Type B pancreatic cell (in vitro differentiated cells): ENCODE measurements around the gene PLCB2. TPM values are rescaled to one million over a fixed set of nuclear protein-coding genes. Genes with fewer than 3 reads are reported as not detected.

Source experiments
- DNase-seq: peaks from one replicate; pipeline ENCODE4 v3.0.0; 2021; ENCODE audit warnings: mixed read lengths; ENCODE audit not compliant: unreplicated experiment; ENCODE audit errors: extremely low spot score
- H3K27ac Mint-ChIP-seq: 2 replicates; pipeline ENCODE4 v1.8.0; 2021; ENCODE audit warnings: mild to moderate bottlenecking, mixed read lengths
- H3K27me3 Mint-ChIP-seq: 2 replicates; pipeline ENCODE4 v1.8.0; 2021; ENCODE audit warnings: mixed read lengths
- H3K36me3 Mint-ChIP-seq: 2 replicates; pipeline ENCODE4 v1.8.0; 2021; ENCODE audit warnings: mixed read lengths
- H3K4me1 Mint-ChIP-seq: one replicate; pipeline ENCODE4 v1.8.0; 2021; ENCODE audit warnings: mixed read lengths; ENCODE audit not compliant: unreplicated experiment
- H3K4me3 Mint-ChIP-seq: 2 replicates; pipeline ENCODE4 v1.8.0; 2021; ENCODE audit warnings: mild to moderate bottlenecking, mixed read lengths
- H3K9me3 Mint-ChIP-seq: 2 replicates; pipeline ENCODE4 v1.8.0; 2021; ENCODE audit warnings: mixed read lengths
- CTCF ChIP-seq: fragments of 200-600 bp; sonication (generic); conservative IDR thresholded peaks from 2 replicates; pipeline ENCODE4 v1.5.0; 2021; ENCODE audit warnings: antibody characterized with exemption, mild to moderate bottlenecking
- total RNA-seq: library from RNA; stranded (reverse); gene quantifications from 2 replicates; pipeline ENCODE4 v1.2.1, GENCODE V29; 2021; ENCODE audit warnings: low replicate concordance

PLCB2 gene
- total RNA-seq, 1 donor from 2014 or later, result 5.8 TPM

DNA sequence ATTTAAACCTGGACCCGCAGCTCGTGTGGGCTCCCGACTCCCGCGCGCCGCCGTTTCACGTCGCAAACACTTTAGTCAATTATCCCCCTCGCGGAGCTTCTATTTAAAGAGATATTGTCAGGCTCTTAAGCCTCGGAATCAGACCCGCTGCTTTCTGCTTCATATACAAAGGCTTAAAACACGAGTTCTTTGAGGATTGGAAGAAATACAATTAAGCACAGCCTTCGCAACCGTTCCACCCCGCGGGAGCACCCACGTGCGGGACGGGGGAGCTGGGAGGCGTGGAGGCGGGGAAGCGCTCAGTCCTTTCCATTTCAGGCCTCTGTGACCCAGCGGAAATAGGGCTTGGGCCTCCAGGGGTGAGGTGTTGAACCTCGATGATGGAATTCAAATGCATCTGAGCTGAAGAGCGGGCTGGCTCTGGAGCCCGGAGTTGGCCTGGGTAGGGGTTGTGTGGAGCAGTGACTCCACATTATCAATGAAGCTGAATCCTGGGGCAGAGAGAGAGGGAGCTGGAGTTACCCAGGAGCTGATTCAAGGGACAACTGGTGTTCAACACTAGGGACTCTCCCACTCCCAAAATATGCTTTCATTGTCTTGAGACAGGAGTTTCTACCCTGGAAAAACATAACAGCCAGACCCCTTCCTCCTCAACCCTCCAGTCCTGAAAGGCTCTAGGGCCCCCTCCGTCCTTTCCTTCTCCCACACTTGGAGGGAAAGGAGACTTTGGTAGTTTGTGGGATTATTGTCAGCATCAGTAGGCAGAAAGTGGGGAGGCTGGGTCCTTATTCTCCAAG is 27.3 kb downstream of the PLCB2 start:
- no peak for TF ChIP-seq CTCF
- DNase-seq, result no peak
- H3K4me3 Mint-ChIP-seq, result peak overlapping the region; percentile 67
- H3K4me1 Mint-ChIP-seq, result peaks cover 30% of the 10 kb centered on the region
- H3K27ac Mint-ChIP-seq, result no peak overlapping the region
- no peaks in the 10 kb centered on the region for H3K9me3 Mint-ChIP-seq
- H3K27me3 Mint-ChIP-seq, result peaks cover 52% of the 10 kb centered on the region
- H3K36me3 Mint-ChIP-seq, result no peaks in the 10 kb centered on the region

DNA sequence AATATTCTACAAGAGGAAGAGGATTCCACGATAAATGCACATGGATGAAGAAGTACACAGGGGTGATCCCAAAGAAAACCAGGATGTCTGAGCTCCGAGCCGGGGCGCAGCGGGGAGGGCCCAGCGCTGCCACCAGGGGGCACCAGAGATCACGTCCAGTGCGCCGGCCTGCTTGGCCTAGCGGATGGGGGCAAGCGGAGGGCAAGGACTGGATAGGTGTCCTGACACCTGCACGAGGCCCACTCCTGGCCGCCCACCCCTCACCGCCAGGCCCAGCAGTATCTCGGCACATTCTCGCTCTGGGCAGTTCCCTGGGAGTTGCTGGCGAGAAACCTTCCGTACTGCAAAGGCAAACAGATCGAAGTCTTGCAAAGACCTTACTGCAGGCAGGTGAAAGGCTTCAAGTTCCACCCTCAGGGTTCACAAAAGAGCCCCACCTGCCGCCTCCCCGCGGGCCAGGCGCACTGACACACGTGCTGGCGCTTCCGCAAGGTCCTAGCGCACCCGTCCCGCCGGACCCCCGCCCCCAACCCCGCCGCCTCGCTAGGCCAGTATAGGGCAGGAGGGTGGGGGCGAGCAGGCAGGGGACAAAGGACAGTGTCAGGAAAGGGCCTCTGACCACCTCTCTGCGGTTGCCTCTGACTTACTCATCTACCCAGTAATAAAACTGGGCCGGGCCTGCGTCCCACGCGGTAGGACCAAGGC is 28.1 kb downstream of the PLCB2 start:
- DNase-seq, result peak; percentile 88
- Mint-ChIP-seq H3K4me3 (peak overlapping the region; percentile 55), H3K27me3 (peaks cover 48% of the 10 kb centered on the region)

GRCh38 chr15:40278026-40278425 is 29.7 kb downstream of the PLCB2 start:
- H3K9me3 Mint-ChIP-seq, result no peaks in the 10 kb centered on the region
- TF ChIP-seq CTCF, result no peak
- H3K27me3 Mint-ChIP-seq, result peaks cover 35% of the 10 kb centered on the region
- H3K4me1 Mint-ChIP-seq, result peaks cover 20% of the 10 kb centered on the region
- H3K36me3 Mint-ChIP-seq, result peaks cover 5% of the 10 kb centered on the region
- no peak for DNase-seq
- no peak overlapping the region for H3K27ac Mint-ChIP-seq
- peak overlapping the region; percentile 3 for H3K4me3 Mint-ChIP-seq

More for the DNA sequence above, 28.1 kb downstream of the PLCB2 start:
- TF ChIP-seq CTCF, result peak; percentile 99
- peaks cover 26% of the 10 kb centered on the region for H3K4me1 Mint-ChIP-seq
- H3K27ac Mint-ChIP-seq, result no peak overlapping the region
- H3K36me3 Mint-ChIP-seq, result peaks cover 3% of the 10 kb centered on the region
- no peaks in the 10 kb centered on the region for H3K9me3 Mint-ChIP-seq

DNA sequence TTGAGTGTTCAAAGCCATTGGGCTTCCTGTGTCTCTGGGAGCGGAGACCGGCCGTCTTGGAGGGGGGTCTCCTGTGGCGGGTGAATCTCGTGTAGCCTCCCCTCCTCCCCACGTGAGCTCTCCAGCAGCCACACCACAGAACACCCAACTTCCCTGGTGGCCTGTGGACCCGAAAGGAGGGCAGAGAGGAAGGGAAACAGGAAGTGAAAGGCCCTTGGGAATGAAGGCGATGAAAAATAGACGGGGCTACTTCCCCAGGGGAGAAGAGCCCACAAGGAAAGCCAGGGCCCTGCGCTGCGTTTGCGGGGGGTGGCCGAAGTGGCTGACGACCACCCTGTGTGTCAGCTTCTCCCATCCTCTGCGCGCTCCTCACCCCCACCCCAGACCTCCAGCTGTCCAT is 30.3 kb downstream of the PLCB2 start:
- DNase-seq, result no peak
- Mint-ChIP-seq H3K9me3 (no peaks in the 10 kb centered on the region), H3K27me3 (peaks cover 35% of the 10 kb centered on the region), H3K4me1 (peaks cover 20% of the 10 kb centered on the region), H3K27ac (no peak overlapping the region), H3K36me3 (peaks cover 5% of the 10 kb centered on the region), H3K4me3 (no peak overlapping the region)
- TF ChIP-seq CTCF, result no peak

DNA sequence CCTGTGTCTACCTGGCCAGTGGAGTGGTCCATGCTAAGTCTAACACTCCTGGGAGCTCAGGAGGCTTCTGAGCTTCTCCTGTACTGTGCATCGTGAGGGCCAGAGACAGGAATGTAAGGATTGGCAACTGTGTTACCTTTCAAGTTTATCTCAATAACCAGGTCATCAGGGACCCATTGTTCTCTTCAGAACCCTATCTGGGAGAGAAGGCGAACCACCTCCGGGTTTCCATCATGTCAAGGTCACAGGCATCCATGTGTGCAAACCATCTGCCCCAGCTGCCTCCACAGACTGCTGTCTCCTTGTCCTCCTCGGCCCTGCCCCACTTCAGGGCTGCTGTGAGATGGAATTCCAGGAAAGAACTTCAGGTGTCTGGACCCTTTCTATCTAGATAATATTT is 30.8 kb downstream of the PLCB2 start:
- DNase-seq, result no peak
- peaks cover 5% of the 10 kb centered on the region for H3K36me3 Mint-ChIP-seq
- H3K4me3 Mint-ChIP-seq, result no peak overlapping the region
- TF ChIP-seq CTCF, result no peak
- peaks cover 35% of the 10 kb centered on the region for H3K27me3 Mint-ChIP-seq
- H3K9me3 Mint-ChIP-seq, result no peaks in the 10 kb centered on the region
- H3K27ac Mint-ChIP-seq, result no peak overlapping the region
- H3K4me1 Mint-ChIP-seq, result peaks cover 20% of the 10 kb centered on the region
